ENCODE results near the gene NDUFA8. TPM values are rescaled to one million over a fixed set of nuclear protein-coding genes. Genes with fewer than 3 reads are reported as not detected.

NDUFA8 gene
- total RNA-seq, 1 donor, result 25.0 TPM

GRCh38 chr9:122106576-122106975 is 53.0 kb downstream of the NDUFA8 start:
- TF ChIP-seq CTCF (IDR thresholded peaks at IDR 0.05; ENCODE audit: insufficient read depth, low read depth, low read length), result no peak
- peak; percentile 13 for DNase-seq (ENCODE audit: low read depth)
- H3K4me3 ChIP-seq (ENCODE audit: low read depth, low read length), result no peak overlapping the region

GRCh38 chr9:122103985-122104384 is 55.6 kb downstream of the NDUFA8 start:
- no peak for DNase-seq (ENCODE audit: low read depth)
- no peak for TF ChIP-seq CTCF (IDR thresholded peaks at IDR 0.05; ENCODE audit: insufficient read depth, low read depth, low read length)
- H3K4me3 ChIP-seq (ENCODE audit: low read depth, low read length), result no peak overlapping the region

- no peak for TF ChIP-seq CTCF (IDR thresholded peaks at IDR 0.05; ENCODE audit: insufficient read depth, low read depth, low read length)
- H3K4me3 ChIP-seq (ENCODE audit: low read depth, low read length), result no peak overlapping the region
- DNase-seq (ENCODE audit: low read depth), result no peak
Observed at GRCh38 chr9:122102156-122102555, 57.4 kb downstream of the NDUFA8 start.

- TF ChIP-seq CTCF (IDR thresholded peaks at IDR 0.05; ENCODE audit: insufficient read depth, low read depth, low read length), result no peak
- H3K4me3 ChIP-seq (ENCODE audit: low read depth, low read length), result no peak overlapping the region
- DNase-seq (ENCODE audit: low read depth), result no peak
Observed at GRCh38 chr9:122100756-122101155, 58.8 kb downstream of the NDUFA8 start.

- peak; percentile 79 for DNase-seq (ENCODE audit: low read depth)
- peak; percentile 82 for TF ChIP-seq CTCF (IDR thresholded peaks at IDR 0.05; ENCODE audit: insufficient read depth, low read depth, low read length)
Observed at GRCh38 chr9:122099271-122099869, 60.2 kb downstream of the NDUFA8 start.

GRCh38 chr9:122097679-122098315 is 61.8 kb downstream of the NDUFA8 start:
- no peak for TF ChIP-seq CTCF (IDR thresholded peaks at IDR 0.05; ENCODE audit: insufficient read depth, low read depth, low read length)
- peak; percentile 28 for DNase-seq (ENCODE audit: low read depth)
- H3K4me3 ChIP-seq (ENCODE audit: low read depth, low read length), result no peak overlapping the region

More at GRCh38 chr9:122099271-122099869, 60.2 kb downstream of the NDUFA8 start:
- H3K4me3 ChIP-seq (ENCODE audit: low read depth, low read length), result no peak overlapping the region

Measured in fibroblast of villous mesenchyme (primary cell).